Activated T-helper 17 cell treated with anti-CD3 and anti-CD28 coated beads, Interleukin-2, amount 50 U/mL, for 72 hours (primary cell): ENCODE measurements around the gene ARPC2. TPM values are rescaled to one million over a fixed set of nuclear protein-coding genes. Genes with fewer than 3 reads are reported as not detected.

Experiments
- ATAC-seq: fragments of 150-1000 bp; cut with Tn5 transposase; replicated peaks from 2 replicates; pipeline ENCODE4 v1.10.0; 2021; ENCODE audit warnings: mild to moderate bottlenecking, moderate library complexity
- H3K27ac Mint-ChIP-seq: one replicate; pipeline ENCODE4 v1.8.0; 2022; ENCODE audit warnings: mixed read lengths
- H3K27me3 Mint-ChIP-seq: one replicate; pipeline ENCODE4 v1.8.0; 2022; ENCODE audit warnings: mixed read lengths
- H3K36me3 Mint-ChIP-seq: one replicate; pipeline ENCODE4 v1.8.0; 2022; ENCODE audit warnings: low read depth, mild to moderate bottlenecking, mixed read lengths
- H3K4me1 Mint-ChIP-seq: one replicate; pipeline ENCODE4 v1.8.0; 2022; ENCODE audit warnings: mixed read lengths
- H3K4me3 Mint-ChIP-seq: one replicate; pipeline ENCODE4 v1.8.0; 2022; ENCODE audit warnings: mild to moderate bottlenecking, mixed read lengths
- H3K9me3 Mint-ChIP-seq: one replicate; pipeline ENCODE4 v1.8.0; 2022; ENCODE audit warnings: mixed read lengths
- total RNA-seq, 2 donors: library from RNA; stranded (reverse); gene quantifications; one replicate each; pipeline ENCODE4 v1.2.3, GENCODE V29; 2022

The ARPC2 gene
- total RNA-seq, 2 donors from 2014 or later, result 679 to 681 TPM

DNA sequence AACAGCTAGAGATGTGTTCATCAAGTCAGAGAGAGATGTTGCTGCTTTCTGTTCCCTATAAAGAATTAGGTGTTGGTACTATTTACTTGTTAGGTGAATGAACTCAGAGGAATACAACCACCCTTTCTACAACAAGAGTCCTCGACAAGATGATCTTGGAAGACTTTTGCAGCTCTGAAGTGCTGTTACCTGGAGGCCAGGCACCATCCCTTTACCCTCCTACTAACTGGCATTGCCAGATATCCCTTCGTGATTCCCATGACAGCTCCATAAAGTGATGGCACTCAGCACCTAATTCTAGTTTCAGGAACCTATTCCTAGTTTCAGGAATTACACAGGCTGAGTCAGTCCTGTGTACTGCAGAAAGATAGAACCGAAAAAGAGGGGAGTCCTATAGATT is 9.9 kb downstream of the ARPC2 start:
- Mint-ChIP-seq H3K9me3 (no peaks in the 10 kb centered on the region), H3K4me3 (peak overlapping the region; percentile 55), H3K36me3 (peaks cover 100% of the 10 kb centered on the region), H3K27ac (peak overlapping the region; percentile 58), H3K27me3 (no peaks in the 10 kb centered on the region), H3K4me1 (peaks cover 67% of the 10 kb centered on the region)
- ATAC-seq, result no peak

DNA sequence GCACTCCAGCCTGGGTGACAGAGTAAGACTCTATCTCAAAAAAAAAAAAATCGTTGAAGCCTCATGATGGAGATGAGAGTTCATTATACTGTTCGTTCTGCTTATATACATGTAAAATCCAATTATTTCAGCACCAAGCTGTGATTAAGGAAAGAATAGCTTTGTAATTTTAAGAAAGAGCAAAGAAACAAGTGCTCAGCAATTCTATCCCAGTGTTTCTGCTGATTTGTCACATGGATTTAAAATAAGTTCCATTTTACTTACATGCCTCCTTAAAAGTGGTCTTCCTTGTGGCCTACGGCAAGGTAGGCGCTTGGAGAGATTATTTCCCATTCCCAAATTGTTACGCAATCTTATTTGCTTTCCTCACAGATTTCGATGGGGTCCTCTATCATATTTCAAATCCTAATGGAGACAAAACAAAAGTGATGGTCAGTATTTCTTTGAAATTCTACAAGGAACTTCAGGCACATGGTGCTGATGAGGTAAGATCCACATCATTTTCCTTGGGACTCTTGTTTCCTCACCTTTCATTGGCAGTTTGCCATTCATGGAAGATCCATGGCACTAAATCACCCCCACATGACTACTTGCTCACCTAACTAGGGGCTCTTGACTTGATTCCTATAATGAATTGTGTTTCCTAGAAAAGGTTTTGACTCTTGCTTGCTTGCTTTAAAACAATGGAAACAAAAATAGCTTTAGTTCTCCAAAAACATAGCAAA is 11.5 kb downstream of the ARPC2 start:
- H3K9me3 Mint-ChIP-seq, result no peaks in the 10 kb centered on the region
- no peak for ATAC-seq
- H3K4me1 Mint-ChIP-seq, result peaks cover 61% of the 10 kb centered on the region
- H3K27me3 Mint-ChIP-seq, result no peaks in the 10 kb centered on the region
- peak overlapping the region; percentile 72 for H3K4me3 Mint-ChIP-seq
- H3K36me3 Mint-ChIP-seq, result peaks cover 100% of the 10 kb centered on the region
- H3K27ac Mint-ChIP-seq, result peak overlapping the region; percentile 80

DNA sequence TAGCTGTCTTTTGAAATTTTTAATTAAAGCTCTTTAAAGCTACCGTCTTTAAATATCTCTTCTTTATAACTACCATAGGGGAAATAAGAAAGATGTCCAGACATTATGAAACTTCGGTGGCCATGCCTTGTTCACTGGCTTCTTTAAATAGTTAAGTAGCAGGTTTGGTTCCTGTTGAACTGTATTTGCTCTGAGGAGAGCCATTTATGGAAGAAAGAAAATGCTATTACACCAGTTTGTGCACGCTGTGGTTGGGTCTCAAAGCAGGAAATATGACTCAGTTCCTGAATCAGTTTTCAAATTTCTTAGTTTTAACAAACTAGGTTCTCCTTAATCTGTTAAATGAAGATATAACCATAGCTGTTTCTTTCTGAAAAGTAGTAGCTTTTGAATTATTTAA is 12.2 kb downstream of the ARPC2 start:
- H3K36me3 Mint-ChIP-seq, result peaks cover 100% of the 10 kb centered on the region
- no peaks in the 10 kb centered on the region for H3K9me3 Mint-ChIP-seq
- peaks cover 57% of the 10 kb centered on the region for H3K4me1 Mint-ChIP-seq
- peak; percentile 90 for ATAC-seq
- H3K27ac Mint-ChIP-seq, result peak overlapping the region; percentile 80
- H3K27me3 Mint-ChIP-seq, result no peaks in the 10 kb centered on the region
- H3K4me3 Mint-ChIP-seq, result peak overlapping the region; percentile 72

DNA sequence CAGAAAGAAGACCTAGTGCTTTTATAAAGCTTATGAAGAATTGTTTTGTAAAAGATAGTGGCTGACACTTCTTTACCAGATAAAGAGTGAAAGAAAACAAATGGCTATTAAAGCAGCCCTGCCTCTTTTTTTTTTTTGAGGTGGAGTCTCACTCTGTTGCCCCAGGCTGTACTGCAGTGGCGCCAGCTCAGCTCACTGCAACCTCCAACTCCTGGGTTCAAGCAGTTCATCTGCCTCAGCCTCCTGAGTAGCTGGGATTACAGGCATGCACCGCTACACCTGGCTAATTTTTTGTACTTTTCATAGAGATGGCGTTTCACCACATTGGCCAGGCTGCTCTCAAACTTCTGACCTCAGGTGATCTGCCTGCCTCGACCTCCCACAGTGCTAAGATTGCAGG is 12.9 kb downstream of the ARPC2 start:
- peak; percentile 28 for ATAC-seq
- peak overlapping the region; percentile 73 for H3K4me3 Mint-ChIP-seq
- peak overlapping the region; percentile 77 for H3K27ac Mint-ChIP-seq
- H3K9me3 Mint-ChIP-seq, result no peaks in the 10 kb centered on the region
- no peaks in the 10 kb centered on the region for H3K27me3 Mint-ChIP-seq
- peaks cover 51% of the 10 kb centered on the region for H3K4me1 Mint-ChIP-seq
- H3K36me3 Mint-ChIP-seq, result peaks cover 100% of the 10 kb centered on the region

- Mint-ChIP-seq H3K9me3 (no peaks in the 10 kb centered on the region), H3K4me1 (peaks cover 41% of the 10 kb centered on the region), H3K27me3 (no peaks in the 10 kb centered on the region), H3K36me3 (peaks cover 100% of the 10 kb centered on the region), H3K27ac (peak overlapping the region; percentile 77), H3K4me3 (peak overlapping the region; percentile 73)
- ATAC-seq, result peak; percentile 78
These were observed 13.9 kb downstream of the ARPC2 start for GRCh38 chr2:218230882-218231281.

GRCh38 chr2:218233543-218233942 is 16.6 kb downstream of the ARPC2 start:
- Mint-ChIP-seq H3K36me3 (peaks cover 100% of the 10 kb centered on the region), H3K27me3 (no peaks in the 10 kb centered on the region), H3K4me1 (peaks cover 25% of the 10 kb centered on the region), H3K4me3 (no peak overlapping the region), H3K27ac (peak overlapping the region; percentile 71), H3K9me3 (no peaks in the 10 kb centered on the region)
- no peak for ATAC-seq

GRCh38 chr2:218234521-218234920 is 17.5 kb downstream of the ARPC2 start:
- H3K27me3 Mint-ChIP-seq, result no peaks in the 10 kb centered on the region
- peaks cover 17% of the 10 kb centered on the region for H3K4me1 Mint-ChIP-seq
- H3K36me3 Mint-ChIP-seq, result peaks cover 100% of the 10 kb centered on the region
- H3K9me3 Mint-ChIP-seq, result no peaks in the 10 kb centered on the region
- no peak overlapping the region for H3K4me3 Mint-ChIP-seq
- no peak for ATAC-seq
- H3K27ac Mint-ChIP-seq, result peak overlapping the region; percentile 71

DNA sequence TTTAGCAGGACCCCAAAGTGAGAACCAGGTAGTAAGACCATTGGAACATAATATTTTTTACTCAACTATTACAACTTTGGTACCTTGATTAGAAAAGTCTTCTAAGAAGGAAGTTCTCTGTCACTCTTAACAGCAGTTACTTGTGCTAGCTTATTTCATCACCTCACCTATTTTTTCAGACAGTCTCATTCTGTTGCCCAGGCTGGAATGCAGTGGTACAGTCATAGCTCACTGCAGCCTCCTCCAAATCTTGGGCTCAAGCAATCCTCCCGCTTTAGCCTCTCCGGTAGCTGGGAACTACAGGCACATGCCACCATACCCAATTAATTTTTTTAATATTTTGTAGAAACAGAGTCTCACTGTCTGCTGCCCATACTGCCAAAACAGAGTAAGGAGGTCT is 18.0 kb downstream of the ARPC2 start:
- Mint-ChIP-seq H3K36me3 (peaks cover 100% of the 10 kb centered on the region), H3K9me3 (no peaks in the 10 kb centered on the region), H3K4me1 (peaks cover 17% of the 10 kb centered on the region), H3K27ac (no peak overlapping the region), H3K27me3 (no peaks in the 10 kb centered on the region), H3K4me3 (no peak overlapping the region)
- no peak for ATAC-seq

DNA sequence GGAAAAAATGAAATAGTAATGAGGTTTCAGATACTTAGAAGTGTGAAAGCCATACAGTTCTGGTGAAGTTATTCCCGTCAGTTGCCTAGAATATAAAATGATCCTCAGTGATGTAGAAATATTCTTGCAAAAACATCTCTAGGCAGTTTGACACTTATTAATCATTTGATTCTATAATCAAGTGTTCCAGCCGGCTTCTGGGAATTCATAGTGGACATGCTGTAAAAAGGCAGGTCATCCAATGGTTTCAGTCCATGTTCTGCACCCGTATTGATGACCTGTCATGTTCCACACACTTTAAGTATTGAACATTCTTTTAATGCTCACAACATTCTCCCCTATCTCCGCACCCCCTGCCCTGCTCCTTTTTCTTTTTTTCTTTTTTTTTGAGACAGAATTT is 19.8 kb downstream of the ARPC2 start:
- Mint-ChIP-seq H3K4me1 (peaks cover 5% of the 10 kb centered on the region), H3K27me3 (no peaks in the 10 kb centered on the region), H3K9me3 (no peaks in the 10 kb centered on the region), H3K4me3 (no peak overlapping the region), H3K36me3 (peaks cover 100% of the 10 kb centered on the region), H3K27ac (no peak overlapping the region)
- ATAC-seq, result no peak

DNA sequence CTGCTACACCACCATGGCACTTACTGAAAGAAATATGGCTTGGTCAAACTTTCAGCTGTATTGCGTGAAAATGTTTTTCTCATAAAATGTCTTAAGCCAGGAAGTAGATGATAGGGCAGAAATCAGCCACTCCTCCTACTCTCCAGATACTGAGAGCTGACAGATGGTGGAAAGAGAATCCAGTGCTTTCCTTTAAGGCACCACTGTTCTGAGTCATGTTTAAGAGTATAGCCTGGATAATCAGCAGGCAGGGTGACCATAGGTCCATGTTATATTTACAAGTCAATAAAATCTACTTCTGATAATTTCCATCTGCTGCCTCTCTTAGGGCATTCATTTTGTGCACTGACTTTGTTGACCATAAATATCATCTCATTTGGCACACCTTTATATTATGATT is 21.9 kb downstream of the ARPC2 start:
- Mint-ChIP-seq H3K9me3 (no peaks in the 10 kb centered on the region), H3K27ac (no peak overlapping the region), H3K27me3 (no peaks in the 10 kb centered on the region), H3K4me3 (no peak overlapping the region), H3K36me3 (peaks cover 100% of the 10 kb centered on the region), H3K4me1 (peaks cover 5% of the 10 kb centered on the region)
- ATAC-seq, result no peak

- ATAC-seq, result no peak
- H3K4me3 Mint-ChIP-seq, result no peak overlapping the region
- H3K27me3 Mint-ChIP-seq, result no peaks in the 10 kb centered on the region
- H3K27ac Mint-ChIP-seq, result peak overlapping the region; percentile 50
- H3K4me1 Mint-ChIP-seq, result peaks cover 5% of the 10 kb centered on the region
- peaks cover 100% of the 10 kb centered on the region for H3K36me3 Mint-ChIP-seq
- no peaks in the 10 kb centered on the region for H3K9me3 Mint-ChIP-seq
These were observed 27.2 kb downstream of the ARPC2 start for GRCh38 chr2:218244204-218244603.

- H3K4me1 Mint-ChIP-seq, result peaks cover 5% of the 10 kb centered on the region
- peak overlapping the region; percentile 50 for H3K27ac Mint-ChIP-seq
- no peaks in the 10 kb centered on the region for H3K27me3 Mint-ChIP-seq
- H3K36me3 Mint-ChIP-seq, result peaks cover 100% of the 10 kb centered on the region
- no peak overlapping the region for H3K4me3 Mint-ChIP-seq
- ATAC-seq, result no peak
- H3K9me3 Mint-ChIP-seq, result no peaks in the 10 kb centered on the region
These were observed 27.7 kb downstream of the ARPC2 start for GRCh38 chr2:218244665-218245064.

GRCh38 chr2:218245214-218245613 is 28.2 kb downstream of the ARPC2 start:
- Mint-ChIP-seq H3K4me1 (peaks cover 5% of the 10 kb centered on the region), H3K27ac (peak overlapping the region; percentile 50), H3K36me3 (peaks cover 100% of the 10 kb centered on the region), H3K9me3 (no peaks in the 10 kb centered on the region), H3K27me3 (no peaks in the 10 kb centered on the region), H3K4me3 (no peak overlapping the region)
- no peak for ATAC-seq

- ATAC-seq, result no peak
- H3K36me3 Mint-ChIP-seq, result peaks cover 100% of the 10 kb centered on the region
- no peaks in the 10 kb centered on the region for H3K9me3 Mint-ChIP-seq
- no peak overlapping the region for H3K4me3 Mint-ChIP-seq
- H3K27me3 Mint-ChIP-seq, result no peaks in the 10 kb centered on the region
- peak overlapping the region; percentile 41 for H3K27ac Mint-ChIP-seq
- peaks cover 6% of the 10 kb centered on the region for H3K4me1 Mint-ChIP-seq
These were observed 32.7 kb downstream of the ARPC2 start for GRCh38 chr2:218249691-218250090.

GRCh38 chr2:218252509-218253231 is 35.7 kb downstream of the ARPC2 start:
- Mint-ChIP-seq H3K4me3 (no peak overlapping the region), H3K4me1 (peaks cover 11% of the 10 kb centered on the region), H3K27ac (peak overlapping the region; percentile 67), H3K27me3 (no peaks in the 10 kb centered on the region), H3K36me3 (peaks cover 93% of the 10 kb centered on the region), H3K9me3 (no peaks in the 10 kb centered on the region)
- ATAC-seq, result peak; percentile 26
